Right ventricle myocardium superior (tissue), 1 donor: ENCODE data around the gene CD1B. TPM values are rescaled to one million over a fixed set of nuclear protein-coding genes. Genes with fewer than 3 reads are reported as not detected.
A peak's percentile ranks its signal among the peaks of the same experiment; 100 is the strongest.
"Not testable (repeated sequence)": the region's sequence is repeated elsewhere in the genome, so short reads cannot be mapped to it uniquely, and the experiment has no call there.

Source experiments
- ATAC-seq: fragments of 200-7000 bp; cut with Tn5 transposase; one replicate; pipeline ENCODE4 v1.9.1; 2020; ENCODE audit warnings: mild to moderate bottlenecking; ENCODE audit not compliant: poor library complexity
- DNase-seq: peaks from one replicate; pipeline ENCODE4 v3.0.0-alpha.2; 2020
- intact Hi-C: fragments of 100-400 bp; cut with DNase I; formaldehyde crosslinking; loops from one replicate; pipeline ENCODE4 v1.11.2; 2022
- long read RNA-seq: library from polyadenylated mRNA; unstranded; transcript quantifications from one replicate; pipeline ENCODE4 v2.0.0, GENCODE V29; 2021
- total RNA-seq: library from RNA; stranded (reverse); fragmentation: NEBNext Ultra II Directional; extraction: Animal tissue kit (Norgen Biotek cat#: 25700); gene quantifications from one replicate; pipeline ENCODE4 v1.2.1, GENCODE V29; 2021
- donor health status: DM: no; HTN: yes; CAD: no; lungs with severe emphysema.

CD1B gene
- total RNA-seq, result not detected
- long read RNA-seq, result 0 reads

DNA sequence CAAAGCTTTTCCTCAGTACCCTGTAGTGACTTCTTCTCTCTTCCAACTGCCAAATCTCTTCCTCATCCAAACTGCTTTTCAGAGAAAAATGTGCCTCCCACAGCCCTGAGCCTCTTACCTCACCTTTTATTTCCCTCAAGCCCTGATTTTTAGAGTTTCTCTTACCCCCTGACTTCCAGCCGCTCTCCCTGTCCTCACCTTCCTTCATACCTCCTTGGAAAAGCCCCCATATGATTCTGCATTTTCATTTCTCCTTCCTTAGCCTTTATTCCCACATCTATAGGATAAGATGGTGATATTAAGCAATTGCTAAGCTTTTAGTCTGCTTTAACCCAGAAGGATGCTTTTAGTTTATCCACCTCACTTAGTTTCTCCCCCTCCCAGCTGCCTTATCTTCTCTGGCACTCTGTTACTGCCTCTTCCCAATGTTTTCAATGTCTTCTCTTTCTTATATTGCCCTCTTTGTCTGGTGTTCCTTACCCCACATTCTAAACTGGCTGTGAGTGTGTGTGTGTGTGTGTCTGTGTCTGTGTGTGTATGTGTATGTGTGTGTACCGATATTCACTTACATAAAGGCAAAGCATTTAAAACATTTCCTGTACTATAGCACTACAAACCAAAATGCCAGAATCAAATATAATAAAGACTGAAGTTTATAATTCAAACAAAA, at the start of gene CD1B:
TSS of gene CD1B (minus strand) at position 51 of the 670 bp plus-strand sequence. CDS start 108 bp downstream, outside the sequence.
- ATAC-seq (no peak), DNase-seq (no peak)
- intact Hi-C loops, result no loop called here

- DNase-seq (no peak), ATAC-seq (no peak)
- intact Hi-C loops, result no loop called here
Observed at GRCh38 chr1:158374860-158375259, 43.5 kb upstream of the CD1B start.

GRCh38 chr1:158374101-158374500, 42.8 kb upstream of the CD1B start:
- DNase-seq, intact Hi-C loops, ATAC-seq: not testable (repeated sequence)

DNA sequence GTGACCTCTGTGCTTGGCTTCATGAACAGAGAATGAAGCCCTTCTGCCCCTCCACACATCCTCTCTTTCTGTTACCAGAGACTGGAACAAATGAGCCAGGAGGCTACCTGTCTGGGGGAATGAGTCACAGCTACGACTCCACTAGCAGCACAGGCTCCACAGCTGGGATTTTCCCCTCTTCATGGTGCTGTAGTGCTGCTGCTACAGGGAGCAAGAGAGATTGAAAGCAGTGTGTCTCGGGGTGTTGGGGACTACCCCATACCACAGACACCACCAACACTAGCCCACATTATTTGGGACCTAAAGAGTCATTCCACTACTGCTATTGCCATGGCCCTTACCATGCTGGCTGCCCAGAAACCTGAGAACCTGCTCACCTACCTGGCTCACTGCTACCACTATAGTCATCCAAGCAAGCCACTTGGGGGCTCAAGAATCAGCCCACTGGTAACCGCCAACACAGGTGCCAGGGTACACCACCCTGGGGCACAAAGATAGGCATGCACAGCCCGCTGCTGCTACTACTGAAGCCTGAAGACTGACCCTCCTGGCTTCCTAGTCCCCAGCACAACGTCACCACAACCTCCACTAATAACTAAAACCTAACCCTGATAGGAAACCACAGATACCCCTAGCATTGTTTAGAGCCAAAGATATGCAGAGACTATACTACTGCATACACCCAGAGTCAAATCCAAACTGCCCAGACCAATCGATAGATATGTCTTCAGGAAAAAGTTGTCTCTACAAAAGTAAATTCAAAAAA, 40.0 kb upstream of the CD1B start:
- DNase-seq, result no peak
- no peak for ATAC-seq
- intact Hi-C loops, result no loop called here

DNA sequence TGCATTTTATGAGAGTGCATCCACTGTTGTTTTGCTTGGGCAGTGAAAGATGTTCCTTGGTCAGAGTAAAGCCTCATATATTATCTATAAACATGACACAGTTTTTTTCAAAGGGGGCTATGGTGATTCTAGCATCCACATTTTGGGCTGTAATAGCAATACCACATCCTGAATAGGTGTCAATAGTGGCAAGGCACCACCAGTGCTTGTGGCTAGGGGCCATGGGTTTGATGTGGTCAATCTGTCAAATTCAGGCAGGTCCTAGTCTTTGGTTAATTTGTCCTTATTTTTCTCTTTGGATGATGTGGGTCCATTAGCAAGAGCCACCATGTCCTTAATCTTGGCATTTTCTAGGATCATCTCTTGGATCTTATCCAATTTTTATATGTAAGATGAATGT, 35.5 kb upstream of the CD1B start:
- intact Hi-C loops, result no loop called here
- DNase-seq (no peak), ATAC-seq (no peak)

DNA sequence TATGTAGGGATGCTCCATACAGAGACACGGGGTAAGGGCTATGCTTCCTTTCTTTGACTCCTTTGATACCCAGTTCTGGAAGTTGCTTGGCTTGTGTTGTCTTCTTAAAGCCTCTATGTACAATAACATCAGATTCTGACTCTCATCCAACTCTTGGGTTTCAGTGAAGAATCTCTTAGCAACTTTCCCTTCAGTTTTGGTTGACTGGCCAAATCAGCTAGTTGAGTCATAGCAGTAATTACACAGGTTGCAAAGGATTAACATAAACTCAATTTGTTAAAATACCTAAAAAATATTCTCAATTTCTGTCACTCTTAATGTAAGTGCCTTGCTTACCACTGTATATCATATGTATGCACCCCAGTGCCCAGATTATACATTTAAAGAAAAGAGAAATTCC, 31.6 kb upstream of the CD1B start:
- ATAC-seq, result no peak
- DNase-seq, result no peak
- intact Hi-C loops, result no loop called here

DNA sequence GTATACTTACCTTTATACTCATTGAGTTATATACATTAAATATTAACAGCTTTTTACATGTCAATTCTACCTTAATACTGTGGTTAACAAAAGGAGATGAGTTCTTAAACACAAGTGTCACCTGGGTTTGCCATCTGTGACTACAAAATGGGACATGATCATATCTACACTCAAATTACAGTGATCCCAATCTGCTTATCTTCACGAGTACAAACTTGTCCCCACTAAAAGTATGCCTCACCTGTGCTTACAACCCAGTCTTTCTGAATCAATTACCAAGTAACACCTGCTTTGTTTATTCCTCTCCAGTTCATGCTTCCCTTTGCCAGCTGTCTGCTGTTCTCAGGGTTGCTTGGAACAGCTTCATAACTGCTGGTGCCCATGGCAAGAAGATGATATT, 31.2 kb upstream of the CD1B start:
- DNase-seq, result no peak

GRCh38 chr1:158357441-158357840, 26.1 kb upstream of the CD1B start:
- intact Hi-C loops, result no loop called here
- no peak for ATAC-seq
- DNase-seq, result no peak

More for the DNA sequence above, 31.2 kb upstream of the CD1B start:
- intact Hi-C loops, result no loop called here
- ATAC-seq, result no peak

DNA sequence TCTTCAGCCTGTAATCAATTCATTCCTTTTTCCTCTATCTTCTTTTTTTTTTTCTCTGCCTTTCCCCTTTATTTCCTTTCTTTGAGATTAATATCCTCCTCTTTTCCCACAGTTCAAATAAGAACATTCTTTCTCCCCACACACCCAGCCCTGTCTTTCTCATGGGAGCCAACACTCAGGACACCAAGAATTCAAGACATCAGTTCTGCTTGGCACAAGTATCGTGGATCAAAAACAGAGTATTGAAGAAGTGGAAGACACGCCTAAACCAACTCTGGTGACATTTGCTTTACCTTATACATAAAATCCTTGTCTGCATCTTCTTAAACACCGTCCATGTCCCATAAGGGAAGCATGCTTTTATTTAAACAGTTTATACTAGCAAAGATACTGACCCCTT, 25.3 kb upstream of the CD1B start:
- intact Hi-C loops, result no loop called here
- no peak for DNase-seq
- no peak for ATAC-seq

GRCh38 chr1:158355773-158356285, 24.5 kb upstream of the CD1B start:
- peak; percentile 26 for DNase-seq
- intact Hi-C loops, result no loop called here
- no peak for ATAC-seq

DNA sequence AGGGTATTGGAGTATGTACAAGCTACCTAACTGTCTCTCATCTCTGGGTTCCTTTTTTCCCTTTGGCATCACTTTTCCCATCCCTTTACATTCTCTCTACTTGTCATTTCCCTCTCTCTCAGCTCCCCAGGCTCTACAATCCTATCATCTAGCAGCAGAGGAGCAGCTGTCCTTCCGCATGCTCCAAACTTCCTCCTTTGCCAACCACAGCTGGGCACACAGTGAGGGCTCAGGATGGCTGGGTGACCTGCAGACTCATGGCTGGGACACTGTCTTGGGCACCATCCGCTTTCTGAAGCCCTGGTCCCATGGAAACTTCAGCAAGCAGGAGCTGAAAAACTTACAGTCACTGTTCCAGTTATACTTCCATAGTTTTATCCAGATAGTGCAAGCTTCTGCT, 22.9 kb upstream of the CD1B start:
- DNase-seq (no peak), ATAC-seq (no peak)
- intact Hi-C loops, result no loop called here

DNA sequence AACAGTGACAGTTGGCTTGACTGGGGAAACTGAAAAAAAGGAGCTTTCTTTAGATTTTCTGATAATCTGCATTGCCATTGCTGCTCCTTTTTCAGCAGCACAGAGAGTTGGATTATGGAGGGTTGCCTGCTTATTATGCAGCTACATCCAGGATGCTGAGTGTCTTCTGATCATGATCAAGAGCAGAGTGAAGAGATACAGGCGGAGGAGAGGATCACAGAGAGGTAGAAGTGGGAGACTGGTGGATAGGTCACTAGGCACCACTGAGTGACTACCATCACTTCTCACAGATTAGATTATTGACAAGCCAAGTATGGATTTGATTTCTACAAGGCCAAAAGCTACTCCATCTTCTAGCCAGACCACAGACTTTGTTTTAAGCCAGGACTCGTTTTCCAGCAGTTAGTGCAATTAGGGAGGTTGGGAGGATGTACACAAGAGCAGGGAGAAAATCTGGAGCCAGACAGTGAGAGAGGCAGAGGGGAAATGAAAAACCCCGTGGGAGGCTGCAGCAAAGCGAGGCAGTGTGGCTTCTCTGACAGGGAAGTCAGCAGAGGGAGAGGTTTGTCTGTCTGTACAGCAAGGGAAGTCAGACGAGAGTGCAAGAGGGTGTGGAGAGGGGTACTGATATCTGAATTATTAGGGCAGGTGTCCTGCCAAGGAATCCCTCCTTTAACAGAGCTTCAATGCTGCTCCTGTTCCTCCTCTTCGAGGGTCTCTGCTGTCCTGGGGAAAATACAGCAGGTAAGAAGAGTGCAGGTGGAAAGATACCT, 22.2 kb upstream of the CD1B start, which contains the start of gene CD1E:
TSS of gene CD1E (plus strand) at position 592 of the 773 bp plus-strand sequence. CDS start at position 687, 95 bp downstream.
- no peak for DNase-seq
- no peak for ATAC-seq
- intact Hi-C loops, result no loop called here

DNA sequence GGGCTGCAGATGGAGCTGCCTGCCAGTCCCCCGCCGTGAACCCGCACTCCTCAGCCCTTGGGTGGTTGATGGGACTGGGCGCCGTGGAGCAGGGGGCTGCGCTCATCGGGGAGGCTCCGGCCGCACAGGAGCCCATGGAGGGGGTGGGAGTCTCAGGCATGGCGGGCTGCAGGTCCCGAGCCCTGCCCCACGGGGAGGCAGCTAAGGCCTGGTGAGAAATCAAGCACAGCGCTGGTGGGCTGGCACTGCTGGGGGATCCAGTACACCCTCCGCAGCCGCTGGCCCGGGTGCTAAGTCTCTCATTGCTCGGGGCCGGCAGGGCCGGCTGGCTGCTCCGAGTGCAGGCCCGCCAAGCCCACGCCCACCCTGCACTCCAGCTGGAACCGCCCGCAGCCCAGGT, 17.6 kb upstream of the CD1B start:
- intact Hi-C loops, ATAC-seq, DNase-seq: not testable (repeated sequence)

GRCh38 chr1:158336413-158336812, 5.1 kb upstream of the CD1B start:
- ATAC-seq, DNase-seq, intact Hi-C loops: not testable (repeated sequence)

GRCh38 chr1:158335213-158335532, 3.8 kb upstream of the CD1B start:
- intact Hi-C loops, result no loop called here
- DNase-seq (no peak), ATAC-seq (no peak)

GRCh38 chr1:158334526-158335212, 3.3 kb upstream of the CD1B start:
- DNase-seq (no peak), ATAC-seq (no peak)
- intact Hi-C loops, result no loop called here

GRCh38 chr1:158333405-158334155, 2.2 kb upstream of the CD1B start:
- intact Hi-C loops, result no loop called here
- DNase-seq (no peak), ATAC-seq (no peak)

- DNase-seq (no peak), ATAC-seq (no peak)
- intact Hi-C loops, result no loop called here
Observed at GRCh38 chr1:158331106-158331425, 265 bp downstream of the CD1B start.
